ENCODE results near the gene ZNF92.
A peak's percentile ranks its signal among the peaks of the same experiment; 100 is the strongest.

Gene ZNF92

GRCh38 chr7:65429642-65430343, 56.1 kb downstream of the ZNF92 start:
- TF ChIP-seq, protein P1, sequence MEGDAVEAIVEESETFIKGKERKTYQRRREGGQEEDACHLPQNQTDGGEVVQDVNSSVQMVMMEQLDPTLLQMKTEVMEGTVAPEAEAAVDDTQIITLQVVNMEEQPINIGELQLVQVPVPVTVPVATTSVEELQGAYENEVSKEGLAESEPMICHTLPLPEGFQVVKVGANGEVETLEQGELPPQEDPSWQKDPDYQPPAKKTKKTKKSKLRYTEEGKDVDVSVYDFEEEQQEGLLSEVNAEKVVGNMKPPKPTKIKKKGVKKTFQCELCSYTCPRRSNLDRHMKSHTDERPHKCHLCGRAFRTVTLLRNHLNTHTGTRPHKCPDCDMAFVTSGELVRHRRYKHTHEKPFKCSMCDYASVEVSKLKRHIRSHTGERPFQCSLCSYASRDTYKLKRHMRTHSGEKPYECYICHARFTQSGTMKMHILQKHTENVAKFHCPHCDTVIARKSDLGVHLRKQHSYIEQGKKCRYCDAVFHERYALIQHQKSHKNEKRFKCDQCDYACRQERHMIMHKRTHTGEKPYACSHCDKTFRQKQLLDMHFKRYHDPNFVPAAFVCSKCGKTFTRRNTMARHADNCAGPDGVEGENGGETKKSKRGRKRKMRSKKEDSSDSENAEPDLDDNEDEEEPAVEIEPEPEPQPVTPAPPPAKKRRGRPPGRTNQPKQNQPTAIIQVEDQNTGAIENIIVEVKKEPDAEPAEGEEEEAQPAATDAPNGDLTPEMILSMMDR (IDR thresholded peaks at IDR 0.05; ENCODE audit: low read length, missing control alignments) = no peak
- H3K4me3 ChIP-seq (replicated peaks; ENCODE audit: low read depth, low read length) = no peak overlapping the region
- no peak for DNase-seq (ENCODE audit: low read depth)

- no peak for DNase-seq (ENCODE audit: low read depth)
- TF ChIP-seq, protein P1 (IDR thresholded peaks at IDR 0.05; ENCODE audit: low read length, missing control alignments) = no peak
- no peak overlapping the region for H3K4me3 ChIP-seq (replicated peaks; ENCODE audit: low read depth, low read length)
These were observed 56.9 kb downstream of the ZNF92 start for GRCh38 chr7:65430344-65431186.

GRCh38 chr7:65434307-65434706, 60.7 kb downstream of the ZNF92 start:
- TF ChIP-seq, protein P1 (IDR thresholded peaks at IDR 0.05; ENCODE audit: low read length, missing control alignments) = no peak
- H3K4me3 ChIP-seq (replicated peaks; ENCODE audit: low read depth, low read length) = no peak overlapping the region
- DNase-seq (ENCODE audit: low read depth) = no peak

DNA sequence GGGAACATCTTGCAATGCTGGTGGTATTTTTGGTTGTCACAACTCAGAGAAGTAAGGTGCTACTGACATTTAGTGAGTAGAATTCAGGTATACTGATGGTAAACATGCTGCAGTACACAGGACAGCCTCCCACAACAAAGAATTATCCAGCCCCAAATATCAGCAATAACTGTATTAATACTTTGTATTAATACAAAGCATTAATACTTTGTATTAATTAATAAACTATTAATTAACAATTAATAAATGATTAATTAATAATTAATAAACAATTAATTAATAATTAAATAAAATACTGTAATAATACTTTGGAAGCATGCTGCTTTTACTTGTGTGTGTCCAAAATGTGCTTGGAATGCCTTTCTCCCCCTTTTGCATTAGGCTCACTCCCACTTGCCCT, 62.5 kb downstream of the ZNF92 start:
- no peak for DNase-seq (ENCODE audit: low read depth)
- TF ChIP-seq, protein P1 (IDR thresholded peaks at IDR 0.05; ENCODE audit: low read length, missing control alignments) = no peak
- H3K4me3 ChIP-seq (replicated peaks; ENCODE audit: low read depth, low read length) = no peak overlapping the region

GRCh38 chr7:65438598-65438997, 64.9 kb downstream of the ZNF92 start:
- H3K4me3 ChIP-seq (replicated peaks; ENCODE audit: low read depth, low read length) = no peak overlapping the region
- TF ChIP-seq, protein P1 (IDR thresholded peaks at IDR 0.05; ENCODE audit: low read length, missing control alignments) = no peak
- DNase-seq (ENCODE audit: low read depth) = peak; percentile 90

- H3K4me3 ChIP-seq (replicated peaks; ENCODE audit: low read depth, low read length) = no peak overlapping the region
- peak; percentile 56 for DNase-seq (ENCODE audit: low read depth)
These were observed 67.4 kb downstream of the ZNF92 start for GRCh38 chr7:65441010-65441409.

More at GRCh38 chr7:65441010-65441409, 67.4 kb downstream of the ZNF92 start:
- TF ChIP-seq, protein P1 (IDR thresholded peaks at IDR 0.05; ENCODE audit: low read length, missing control alignments) = no peak
